Natural killer cell (primary cell): ENCODE measurements around the gene ITGA5. TPM values are rescaled to one million over a fixed set of nuclear protein-coding genes. Genes with fewer than 3 reads are reported as not detected.

ENCODE experiments used
- ATAC-seq, 3 donors: fragments of 150-1000 bp in 2 of 3; fragments of 200-7000 bp in 1 of 3; cut with Tn5 transposase; 1 replicate in 1 of 3; 2 replicates in 2 of 3; pipeline ENCODE4 v1.10.0; 2021; ENCODE audit warnings: mild to moderate bottlenecking in 2 of 3, moderate library complexity in 2 of 3
- DNase-seq, 2 donors: peaks; one replicate each; pipeline versions ENCODE4 v3.0.0 to v3.0.0-alpha.2; 2013 to 2021; ENCODE audit warnings: mixed read lengths in 1 of 2
- H3K27ac ChIP-seq: one replicate; pipeline ENCODE4 v1.5.1; 2013; ENCODE audit warnings: mild to moderate bottlenecking, low read length
- H3K27me3 ChIP-seq: one replicate; pipeline ENCODE4 v1.6.1; 2013; ENCODE audit warnings: low read length; ENCODE audit not compliant: control insufficient read depth, insufficient read depth
- H3K36me3 ChIP-seq: one replicate; pipeline ENCODE4 v1.6.1; 2013; ENCODE audit warnings: low read length; ENCODE audit not compliant: control insufficient read depth, insufficient read depth
- H3K4me1 ChIP-seq: one replicate; pipeline ENCODE4 v1.6.1; 2013; ENCODE audit warnings: low read length; ENCODE audit not compliant: control insufficient read depth, insufficient read depth
- H3K4me3 ChIP-seq: one replicate; pipeline ENCODE4 v1.5.1; 2013; ENCODE audit warnings: low read length
- H3K9me3 ChIP-seq: one replicate; pipeline ENCODE4 v1.6.1; 2013; ENCODE audit warnings: low read length; ENCODE audit not compliant: control insufficient read depth, insufficient read depth
- H3K27ac Mint-ChIP-seq, 2 donors: one replicate each; pipeline ENCODE4 v1.8.0; 2022; ENCODE audit warnings: mild to moderate bottlenecking in 2 of 2, mixed read lengths in 2 of 2, moderate library complexity in 1 of 2
- H3K27me3 Mint-ChIP-seq, 2 donors: one replicate each; pipeline ENCODE4 v1.8.0; 2022; ENCODE audit warnings: low read depth in 2 of 2, mixed read lengths in 2 of 2
- H3K36me3 Mint-ChIP-seq: one replicate; pipeline ENCODE4 v1.8.0; 2022; ENCODE audit warnings: mixed read lengths
- H3K4me1 Mint-ChIP-seq, 2 donors: one replicate each; pipeline ENCODE4 v1.8.0; 2022; ENCODE audit warnings: mixed read lengths in 2 of 2
- H3K4me3 Mint-ChIP-seq: one replicate; pipeline ENCODE4 v1.8.0; 2022; ENCODE audit warnings: mild to moderate bottlenecking, moderate library complexity, mixed read lengths
- H3K9me3 Mint-ChIP-seq, 2 donors: one replicate each; pipeline ENCODE4 v1.8.0; 2022; ENCODE audit warnings: mixed read lengths in 2 of 2
- WGBS: methylation state at CpG from one replicate; pipeline ENCODE4 v1.1.7; 2013; ENCODE audit warnings: missing lambda C conversion rate; ENCODE audit not compliant: insufficient coverage; 5-methylcytosine and 5-hydroxymethylcytosine counted together
- intact Hi-C: fragments of 100-400 bp; cut with micrococcal nuclease; formaldehyde crosslinking; loops from one replicate; pipeline ENCODE4 v1.14.2; 2022
- total RNA-seq, 4 donors: library from RNA; stranded (reverse); fragments of 120-200 nt in 1 of 4; gene quantifications; one replicate each; pipeline versions ENCODE4 v1.2.3 to v1.2.4, GENCODE V29; 2013 to 2022
- TF ChIP-seq, protein P1 (sequence below): fragments of 200-600 bp; IDR thresholded peaks from one replicate; pipeline ENCODE4 v1.8.0; 2022; ENCODE audit warnings: antibody characterized with exemption

The ITGA5 gene
- total RNA-seq, 3 donors from 2014 or later (not counting 1 experiment from before 2014, with no cell fraction given) = 177 to 232 (median 207) TPM

DNA sequence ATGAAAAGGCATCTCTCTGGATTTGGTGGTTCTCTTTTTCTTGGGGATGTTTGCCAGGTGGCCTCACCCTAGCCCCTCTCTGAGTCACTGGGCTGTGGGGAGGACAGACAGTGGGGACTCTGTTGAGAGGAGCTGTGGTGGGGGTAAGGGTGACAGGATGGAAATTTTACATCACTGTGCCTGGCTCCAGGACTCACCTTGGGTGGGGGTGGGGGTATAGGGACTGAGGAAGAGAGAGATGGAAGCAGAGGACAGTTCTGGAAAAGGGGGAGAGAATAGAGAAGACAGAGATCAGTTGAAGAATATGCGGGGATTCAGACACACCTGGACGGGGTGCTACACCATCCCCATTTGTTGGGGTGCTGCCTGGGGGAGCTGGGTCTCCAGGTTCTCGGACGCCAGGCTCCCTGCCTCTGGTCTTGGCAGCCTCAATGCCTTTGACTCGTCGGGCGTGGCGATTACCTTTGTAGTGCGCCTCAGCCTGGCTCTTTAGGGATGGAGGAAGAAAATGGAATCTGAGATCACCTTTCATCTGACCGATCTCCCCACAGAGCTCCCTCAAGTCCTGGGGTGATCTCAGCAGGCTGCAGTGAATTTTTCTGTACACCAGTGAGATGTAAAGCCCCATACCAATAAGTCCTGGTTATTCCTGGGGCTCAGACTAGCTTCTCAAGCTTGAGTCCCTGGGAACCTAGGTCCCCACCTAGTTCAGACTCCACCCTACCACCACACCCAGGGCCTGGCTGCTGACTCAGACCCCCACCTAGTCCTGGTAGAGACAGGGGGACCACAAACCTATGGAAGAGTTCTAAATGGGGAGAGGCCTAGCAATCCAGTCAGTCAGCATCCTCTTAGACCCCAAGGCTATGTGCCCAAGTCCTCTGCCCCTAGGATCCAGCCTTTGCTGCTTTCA lies 45.2 kb downstream of the ITGA5 start:
- H3K4me3 Mint-ChIP-seq = no peak overlapping the region
- Histone ChIP-seq H3K27me3 (no peaks in the 10 kb centered on the region), H3K4me3 (no peak overlapping the region), H3K27ac (no peak overlapping the region), H3K4me1 (peaks cover 11% of the 10 kb centered on the region), H3K36me3 (no peaks in the 10 kb centered on the region), H3K9me3 (no peaks in the 10 kb centered on the region)
- TF ChIP-seq, protein P1, sequence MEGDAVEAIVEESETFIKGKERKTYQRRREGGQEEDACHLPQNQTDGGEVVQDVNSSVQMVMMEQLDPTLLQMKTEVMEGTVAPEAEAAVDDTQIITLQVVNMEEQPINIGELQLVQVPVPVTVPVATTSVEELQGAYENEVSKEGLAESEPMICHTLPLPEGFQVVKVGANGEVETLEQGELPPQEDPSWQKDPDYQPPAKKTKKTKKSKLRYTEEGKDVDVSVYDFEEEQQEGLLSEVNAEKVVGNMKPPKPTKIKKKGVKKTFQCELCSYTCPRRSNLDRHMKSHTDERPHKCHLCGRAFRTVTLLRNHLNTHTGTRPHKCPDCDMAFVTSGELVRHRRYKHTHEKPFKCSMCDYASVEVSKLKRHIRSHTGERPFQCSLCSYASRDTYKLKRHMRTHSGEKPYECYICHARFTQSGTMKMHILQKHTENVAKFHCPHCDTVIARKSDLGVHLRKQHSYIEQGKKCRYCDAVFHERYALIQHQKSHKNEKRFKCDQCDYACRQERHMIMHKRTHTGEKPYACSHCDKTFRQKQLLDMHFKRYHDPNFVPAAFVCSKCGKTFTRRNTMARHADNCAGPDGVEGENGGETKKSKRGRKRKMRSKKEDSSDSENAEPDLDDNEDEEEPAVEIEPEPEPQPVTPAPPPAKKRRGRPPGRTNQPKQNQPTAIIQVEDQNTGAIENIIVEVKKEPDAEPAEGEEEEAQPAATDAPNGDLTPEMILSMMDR = no peak
- 95% methylated on average over 9 of the region's 10 CpGs for WGBS
- no peaks in the 10 kb centered on the region for H3K9me3 Mint-ChIP-seq
- no peaks in the 10 kb centered on the region for H3K27me3 Mint-ChIP-seq
- H3K27ac Mint-ChIP-seq = no peak overlapping the region
- peaks cover 5 to 10% of the 10 kb centered on the region in 2 donors for H3K4me1 Mint-ChIP-seq
- no peaks in the 10 kb centered on the region for H3K36me3 Mint-ChIP-seq
- no peak for DNase-seq
- no peak for ATAC-seq
- intact Hi-C loops = no loop called here

DNA sequence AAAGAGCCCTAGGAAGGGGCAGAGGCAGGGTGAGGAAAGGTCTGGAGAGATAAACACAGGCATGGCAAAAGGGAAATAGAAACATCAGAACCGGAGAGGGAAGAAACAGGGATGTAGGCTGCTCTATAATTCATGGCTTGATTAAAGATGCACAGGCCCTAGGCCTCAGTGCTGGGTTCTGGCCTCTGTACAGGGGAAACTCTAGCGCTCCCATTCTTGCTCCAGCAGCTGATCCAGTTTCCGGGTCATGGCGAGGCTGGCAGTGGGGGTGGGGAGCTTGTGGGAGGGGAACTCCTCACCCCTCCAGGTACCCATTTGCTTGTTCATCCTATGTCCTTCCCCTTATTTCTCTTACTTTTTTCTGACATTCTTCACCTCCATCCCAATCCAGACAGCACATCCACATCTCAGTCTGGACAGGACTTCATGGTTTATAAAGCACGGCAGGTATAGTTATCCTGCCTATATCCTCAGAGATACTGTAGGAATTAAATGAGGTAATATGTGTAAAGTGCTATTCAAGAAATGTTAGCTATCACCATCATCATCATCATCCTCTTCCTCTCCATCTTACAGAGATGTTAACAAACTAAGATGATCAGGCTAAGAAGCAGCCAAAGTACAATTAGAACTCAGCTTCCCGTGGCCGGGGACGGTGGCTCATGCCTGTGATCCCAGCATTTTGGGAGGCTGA lies 46.8 kb downstream of the ITGA5 start:
- H3K36me3 Mint-ChIP-seq = no peaks in the 10 kb centered on the region
- intact Hi-C loops = no loop called here
- H3K9me3 ChIP-seq = no peaks in the 10 kb centered on the region
- DNase-seq = no peak
- peak overlapping the region in 1 of 2 donors; percentile 79 for H3K27ac Mint-ChIP-seq
- no peak overlapping the region for H3K27ac ChIP-seq
- WGBS = 75% methylated on average over 5 of the region's 8 CpGs
- no peaks in the 10 kb centered on the region for H3K9me3 Mint-ChIP-seq
- peak overlapping the region; percentile 25 for H3K4me3 Mint-ChIP-seq
- no peak overlapping the region for H3K4me3 ChIP-seq
- H3K27me3 Mint-ChIP-seq = no peaks in the 10 kb centered on the region
- H3K4me1 Mint-ChIP-seq = peaks cover 14 to 20% of the 10 kb centered on the region in 2 donors
- peaks cover 17% of the 10 kb centered on the region for H3K4me1 ChIP-seq
- no peak for ATAC-seq
- no peaks in the 10 kb centered on the region for H3K27me3 ChIP-seq
- no peaks in the 10 kb centered on the region for H3K36me3 ChIP-seq
- TF ChIP-seq, protein P1 = no peak

DNA sequence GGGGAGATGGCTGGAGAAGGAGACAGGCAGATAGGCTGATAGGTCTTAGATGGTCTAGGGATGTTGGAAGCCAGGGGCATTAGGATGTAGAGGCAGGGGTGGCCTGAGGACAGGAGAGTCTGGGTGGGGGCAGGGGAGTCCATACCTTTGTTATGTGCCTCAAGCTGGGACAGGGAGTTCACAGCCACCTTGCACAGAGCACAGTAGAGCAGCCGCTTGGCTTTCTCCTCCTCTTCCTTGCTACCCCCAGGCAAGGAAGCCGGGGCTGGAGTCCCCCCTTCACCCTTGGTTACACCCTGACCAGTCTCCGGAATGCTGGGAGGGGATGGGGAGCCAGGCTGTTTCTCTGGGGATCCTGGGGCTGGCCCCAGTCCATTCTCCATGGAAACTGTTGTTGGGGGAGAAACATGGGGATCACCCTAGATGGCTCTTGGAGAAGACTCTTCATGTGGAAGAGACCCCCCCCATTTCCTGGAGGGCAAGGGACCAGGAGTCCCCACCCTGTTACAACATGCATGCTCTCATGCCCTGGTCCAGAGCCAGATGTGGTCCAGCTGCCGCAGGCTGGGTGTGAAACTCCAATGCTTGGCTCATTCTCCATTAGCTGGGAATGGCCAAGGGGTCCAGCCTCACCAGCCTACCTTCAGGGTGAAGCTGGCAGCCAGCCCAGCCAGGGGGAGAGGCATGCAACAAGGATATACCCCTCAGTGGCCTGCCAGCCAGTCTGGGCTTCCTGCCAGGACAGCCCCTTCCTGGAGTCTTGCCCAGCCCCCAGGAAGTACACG lies 47.5 kb downstream of the ITGA5 start:
- Histone ChIP-seq H3K4me1 (peaks cover 17% of the 10 kb centered on the region), H3K27ac (no peak overlapping the region), H3K27me3 (no peaks in the 10 kb centered on the region), H3K4me3 (no peak overlapping the region), H3K36me3 (no peaks in the 10 kb centered on the region), H3K9me3 (no peaks in the 10 kb centered on the region)
- peak overlapping the region in 1 of 2 donors; percentile 79 for H3K27ac Mint-ChIP-seq
- H3K4me1 Mint-ChIP-seq = peaks cover 14 to 20% of the 10 kb centered on the region in 2 donors
- ATAC-seq (no peak), DNase-seq (no peak)
- 76% methylated on average over 4 of the region's 5 CpGs for WGBS
- H3K36me3 Mint-ChIP-seq = no peaks in the 10 kb centered on the region
- TF ChIP-seq, protein P1 = no peak
- no peaks in the 10 kb centered on the region for H3K9me3 Mint-ChIP-seq
- H3K27me3 Mint-ChIP-seq = no peaks in the 10 kb centered on the region
- intact Hi-C loops = no loop called here
- H3K4me3 Mint-ChIP-seq = peak overlapping the region; percentile 25
